Spleen (tissue), 11 donors: ENCODE results near the gene SCFD2. TPM values are rescaled to one million over a fixed set of nuclear protein-coding genes. Genes with fewer than 3 reads are reported as not detected.

ENCODE experiments used
- DNase-seq: peaks from one replicate; pipeline ENCODE4 v3.0.0-alpha.2; 2020
- H3K27ac ChIP-seq, 8 donors: fragments of 200-600 bp; sonication (generic) in 7 of 8; 1 replicate in 4 of 8; 2 replicates in 4 of 8; pipeline versions ENCODE4 v1.5.0 to v1.8.0; 2016 to 2021; ENCODE audit warnings: inconsistent platforms in 4 of 8, mild to moderate bottlenecking in 4 of 8, moderate library complexity in 1 of 8
- H3K27me3 ChIP-seq, 7 donors: fragments of 200-600 bp; sonication (generic) in 6 of 7; replicated peaks in 1 of 7; 1 replicate in 4 of 7; 2 replicates in 3 of 7; pipeline versions ENCODE4 v1.5.0 to v1.8.0; 2016 to 2021; ENCODE audit warnings: inconsistent platforms in 3 of 7, mild to moderate bottlenecking in 1 of 7
- H3K36me3 ChIP-seq, 6 donors: fragments of 200-600 bp; sonication (generic) in 5 of 6; 1 replicate in 4 of 6; 2 replicates in 2 of 6; pipeline versions ENCODE4 v1.5.0 to v1.8.0; 2016 to 2021; ENCODE audit warnings: inconsistent platforms in 2 of 6
- H3K4me1 ChIP-seq, 6 donors: fragments of 200-600 bp; sonication (generic) in 5 of 6; 1 replicate in 3 of 6; 2 replicates in 3 of 6; pipeline versions ENCODE4 v1.5.0 to v1.8.0; 2016 to 2021; ENCODE audit warnings: inconsistent platforms in 3 of 6
- H3K4me3 ChIP-seq, 8 donors: fragments of 200-600 bp; sonication (generic) in 7 of 8; 1 replicate in 4 of 8; 2 replicates in 4 of 8; pipeline versions ENCODE4 v1.5.0 to v1.8.0; 2016 to 2021; ENCODE audit warnings: inconsistent platforms in 4 of 8, mild to moderate bottlenecking in 4 of 8, moderate library complexity in 2 of 8
- H3K9me3 ChIP-seq, 8 donors: fragments of 200-600 bp; sonication (generic) in 7 of 8; 1 replicate in 4 of 8; 2 replicates in 4 of 8; pipeline versions ENCODE4 v1.5.0 to v1.8.0; 2016 to 2021; ENCODE audit warnings: inconsistent platforms in 4 of 8
- POLR2A ChIP-seq, 3 donors: fragments of 450-650 bp; IDR thresholded peaks; one replicate each; pipeline ENCODE4 v1.5.1; 2017; ENCODE audit warnings: antibody characterized with exemption in 3 of 3, mild to moderate bottlenecking in 1 of 3
- POLR2AphosphoS5 ChIP-seq, 3 donors: sonication (generic); formaldehyde crosslinking; IDR thresholded peaks; one replicate each; pipeline ENCODE4 v1.5.1; 2017; ENCODE audit warnings: antibody characterized with exemption in 3 of 3
- WGBS, 5 donors: extraction: QIAGEN DNeasy Blood & Tissue Kit in 3 of 5; methylation state at CpG; one replicate each; pipeline versions ENCODE4 v1.1.5 to v1.1.7; 2013 to 2018; 5-methylcytosine and 5-hydroxymethylcytosine counted together
- intact Hi-C: fragments of 100-400 bp; cut with DNase I; formaldehyde crosslinking; loops from one replicate; pipeline ENCODE4 v1.15.0; 2023; ENCODE audit warnings: low total_unique reads
- polyA plus RNA-seq, 3 donors: library from polyadenylated mRNA; stranded (reverse); fragments of 200-250 nt; gene quantifications; one replicate each; pipeline ENCODE4 v1.2.1, GENCODE V29; 2013
- total RNA-seq, 7 donors: library from RNA; depleted of rRNA in 3 of 7; stranded (reverse); fragments of >200 nt in 3 of 7; fragmentation: NEBNext Ultra II Directional in 4 of 7; extraction: Animal tissue kit (Norgen Biotek cat#: 25700) in 4 of 7; gene quantifications; one replicate each; pipeline versions ENCODE4 v1.1.0 to v1.2.1, GENCODE V29; 2016 to 2021
- TF ChIP-seq, protein P1 (sequence below), 11 experiments: fragments of 200-600 bp in 7 of 11; fragments of 450-650 bp in 4 of 11; sonication (generic) in 4 of 11; IDR thresholded peaks in 8 of 11; conservative IDR thresholded peaks in 3 of 11; 1 replicate in 7 of 11; 2 replicates in 4 of 11; pipeline versions ENCODE4 v1.4.0 to v1.8.0; 2016 to 2021; ENCODE audit warnings: antibody characterized with exemption in 11 of 11, inconsistent platforms in 4 of 11, mild to moderate bottlenecking in 1 of 11
- donor health status: healthy with polysubstance abuse.
- donor health status: DM: no; HTN: no; CAD: no; lungs with moderate emphysema.
- donor health status: DM: no; HTN: no; CAD: no.
- donor health status: Bipolar disorder and iron deficiency.
- donor health status: healthy.
- donor health status: DM: no; HTN: no; CAD: no.
- donor health status: DM: yes; HTN: yes; CAD: no.

The SCFD2 gene
- total and polyA plus RNA-seq, 10 donors: 3.6 to 42.1 (median 21.1) TPM

- peaks cover 0 to 4% (median 0%) of the 10 kb centered on the region in 6 donors for H3K36me3 ChIP-seq
- no peaks in the 10 kb centered on the region for H3K27me3 ChIP-seq
- TF ChIP-seq POLR2AphosphoS5 (IDR thresholded peaks at IDR 0.05): no peak
- TF ChIP-seq, protein P1, sequence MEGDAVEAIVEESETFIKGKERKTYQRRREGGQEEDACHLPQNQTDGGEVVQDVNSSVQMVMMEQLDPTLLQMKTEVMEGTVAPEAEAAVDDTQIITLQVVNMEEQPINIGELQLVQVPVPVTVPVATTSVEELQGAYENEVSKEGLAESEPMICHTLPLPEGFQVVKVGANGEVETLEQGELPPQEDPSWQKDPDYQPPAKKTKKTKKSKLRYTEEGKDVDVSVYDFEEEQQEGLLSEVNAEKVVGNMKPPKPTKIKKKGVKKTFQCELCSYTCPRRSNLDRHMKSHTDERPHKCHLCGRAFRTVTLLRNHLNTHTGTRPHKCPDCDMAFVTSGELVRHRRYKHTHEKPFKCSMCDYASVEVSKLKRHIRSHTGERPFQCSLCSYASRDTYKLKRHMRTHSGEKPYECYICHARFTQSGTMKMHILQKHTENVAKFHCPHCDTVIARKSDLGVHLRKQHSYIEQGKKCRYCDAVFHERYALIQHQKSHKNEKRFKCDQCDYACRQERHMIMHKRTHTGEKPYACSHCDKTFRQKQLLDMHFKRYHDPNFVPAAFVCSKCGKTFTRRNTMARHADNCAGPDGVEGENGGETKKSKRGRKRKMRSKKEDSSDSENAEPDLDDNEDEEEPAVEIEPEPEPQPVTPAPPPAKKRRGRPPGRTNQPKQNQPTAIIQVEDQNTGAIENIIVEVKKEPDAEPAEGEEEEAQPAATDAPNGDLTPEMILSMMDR (IDR thresholded peaks at IDR 0.05 in 8 of 11, conservative IDR thresholded peaks at IDR 0.05 in 3 of 11): no peak
- no peak for TF ChIP-seq POLR2A (IDR thresholded peaks at IDR 0.05)
- no peak overlapping the region for H3K4me3 ChIP-seq
- H3K9me3 ChIP-seq: no peaks in the 10 kb centered on the region
- H3K4me1 ChIP-seq: peaks cover 0 to 6% (median 0%) of the 10 kb centered on the region in 6 donors
- H3K27ac ChIP-seq: no peak overlapping the region
- no peak for DNase-seq
- WGBS, 5 donors: 91 to 98% (median 94%) methylated on average over 2 of the region's 2 CpGs
- intact Hi-C loops: no loop called here
These were observed 453.3 kb downstream of the SCFD2 start for GRCh38 chr4:52912608-52913007.

DNA sequence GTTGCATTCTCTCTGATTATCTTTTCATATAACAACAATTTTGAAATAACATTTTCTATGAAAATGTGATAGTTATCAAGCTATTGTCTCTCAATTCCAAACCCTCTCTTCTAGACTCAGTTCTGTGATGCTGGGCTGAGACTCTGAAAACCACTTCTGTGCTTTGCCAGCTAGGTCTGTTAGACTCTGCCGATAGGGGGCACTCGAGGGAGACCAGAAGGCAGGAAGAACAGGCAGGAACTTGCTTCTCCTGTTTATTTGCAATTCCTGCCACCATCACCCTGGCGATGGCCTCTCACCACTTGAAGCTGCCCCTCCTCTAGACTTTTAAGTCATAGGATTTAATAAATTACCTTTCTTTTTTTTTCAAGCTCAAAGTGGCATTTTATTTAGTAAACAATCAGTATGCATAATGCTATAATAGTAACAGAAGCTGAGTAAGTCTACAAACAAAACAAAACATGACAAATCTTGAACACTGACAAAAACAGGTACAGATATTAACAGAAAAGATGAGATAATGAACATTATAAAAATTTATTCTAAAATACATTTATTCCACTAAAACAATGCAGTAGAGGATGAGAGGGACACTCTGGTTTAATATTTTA is 454.1 kb downstream of the SCFD2 start:
- intact Hi-C loops: no loop called here
- Histone ChIP-seq H3K27ac (no peak overlapping the region), H3K27me3 (no peaks in the 10 kb centered on the region), H3K4me1 (peaks cover 0 to 6% (median 0%) of the 10 kb centered on the region in 6 donors), H3K4me3 (no peak overlapping the region), H3K9me3 (no peaks in the 10 kb centered on the region), H3K36me3 (peaks cover 0 to 12% (median 2%) of the 10 kb centered on the region in 6 donors)
- TF ChIP-seq POLR2A (IDR thresholded peaks at IDR 0.05) (no peak), POLR2AphosphoS5 (IDR thresholded peaks at IDR 0.05) (peak in 1 of 3 donors; percentile 20)
- TF ChIP-seq, protein P1 (IDR thresholded peaks at IDR 0.05 in 8 of 11, conservative IDR thresholded peaks at IDR 0.05 in 3 of 11): peak in 9 of 11 experiments; percentile 48 to 76 (median 68)
- DNase-seq: peak; percentile 77
- 5 to 18% (median 6%) methylated on average over 3 of the region's 3 CpGs for WGBS, 5 donors

DNA sequence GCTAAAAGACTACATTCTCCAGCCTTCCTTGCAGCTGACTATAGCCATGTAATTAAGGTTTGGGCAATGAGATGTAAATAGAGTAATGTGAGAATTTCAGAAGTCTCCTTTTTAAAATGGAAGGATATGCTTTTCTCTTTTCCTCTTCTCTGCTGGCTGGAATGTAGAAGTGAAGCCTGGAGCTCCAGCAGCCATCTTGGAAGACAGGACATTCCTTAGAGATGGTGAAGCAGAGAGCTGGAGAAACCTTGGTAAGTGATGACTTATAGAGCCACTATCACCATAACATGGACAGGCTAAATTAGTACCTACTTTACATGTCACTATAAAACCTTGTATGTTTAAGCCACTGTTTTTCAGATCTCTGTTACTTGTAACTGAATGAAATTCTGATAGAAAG is 455.7 kb downstream of the SCFD2 start:
- no peak overlapping the region for H3K4me3 ChIP-seq
- no peak overlapping the region for H3K27ac ChIP-seq
- H3K36me3 ChIP-seq: peaks cover 0 to 28% (median 4%) of the 10 kb centered on the region in 6 donors
- H3K9me3 ChIP-seq: no peaks in the 10 kb centered on the region
- TF ChIP-seq POLR2AphosphoS5 (IDR thresholded peaks at IDR 0.05) (no peak), POLR2A (IDR thresholded peaks at IDR 0.05) (no peak)
- TF ChIP-seq, protein P1 (IDR thresholded peaks at IDR 0.05 in 8 of 11, conservative IDR thresholded peaks at IDR 0.05 in 3 of 11): no peak
- no peak for DNase-seq
- no peaks in the 10 kb centered on the region for H3K27me3 ChIP-seq
- intact Hi-C loops: no loop called here
- peaks cover 0 to 6% (median 0%) of the 10 kb centered on the region in 6 donors for H3K4me1 ChIP-seq

- 87 to 99% (median 93%) methylated on average over 2 of the region's 2 CpGs for WGBS, 5 donors
- no peak for TF ChIP-seq POLR2A (IDR thresholded peaks at IDR 0.05)
- no peak for TF ChIP-seq POLR2AphosphoS5 (IDR thresholded peaks at IDR 0.05)
- TF ChIP-seq, protein P1 (IDR thresholded peaks at IDR 0.05 in 8 of 11, conservative IDR thresholded peaks at IDR 0.05 in 3 of 11): no peak
- Histone ChIP-seq H3K4me3 (no peak overlapping the region), H3K27ac (no peak overlapping the region), H3K9me3 (no peaks in the 10 kb centered on the region), H3K36me3 (peaks cover 0 to 48% (median 4%) of the 10 kb centered on the region in 6 donors), H3K4me1 (no peaks in the 10 kb centered on the region), H3K27me3 (no peaks in the 10 kb centered on the region)
- intact Hi-C loops: no loop called here
- DNase-seq: no peak
These were observed 458.4 kb downstream of the SCFD2 start for GRCh38 chr4:52907510-52907909.
